ENCODE data around the gene RBFOX2. TPM values are rescaled to one million over a fixed set of nuclear protein-coding genes. Genes with fewer than 3 reads are reported as not detected.
"Not testable (repeated sequence)": the region's sequence is repeated elsewhere in the genome, so short reads cannot be mapped to it uniquely, and the experiment has no call there.

Gene RBFOX2
- total and polyA plus RNA-seq, 2 experiments from 2014 or later = 88.8 to 131 TPM

- no peak for TF ChIP-seq ZNF462 (CRISPR knock-in tag; IDR thresholded peaks at IDR 0.05)
- TF ChIP-seq EZH2 (IDR thresholded peaks at IDR 0.05; ENCODE audit: low read depth, unreplicated experiment) = no peak
- no peak for TF ChIP-seq ZNF114 (CRISPR knock-in tag; IDR thresholded peaks at IDR 0.05)
- TF ChIP-seq EZH2phosphoT487 (IDR thresholded peaks at IDR 0.05; ENCODE audit: unreplicated experiment) = no peak
- no peak for TF ChIP-seq POLR2AphosphoS5 (IDR thresholded peaks at IDR 0.05; ENCODE audit: low read depth)
Observed at GRCh38 chr22:35792506-35792905, 236.1 kb downstream of the RBFOX2 start (continued).

GRCh38 chr22:35791788-35792187 is 236.8 kb downstream of the RBFOX2 start:
- not testable (repeated sequence) for H3K27me3 ChIP-seq (ENCODE audit: insufficient read depth); H3K27me3 Mint-ChIP-seq (ENCODE audit: insufficient read depth, low read depth, poor library complexity); H3K4me1 Mint-ChIP-seq; H3K36me3 ChIP-seq (ENCODE audit: insufficient read depth); DNase-seq (ENCODE audit: low spot score); H3K4me1 ChIP-seq (ENCODE audit: insufficient read depth); H3K4me3 ChIP-seq; H3K9me3 Mint-ChIP-seq; H3K4me3 Mint-ChIP-seq; H3K36me3 Mint-ChIP-seq (ENCODE audit: low read depth); H3K4me2 ChIP-seq; ATAC-seq; H3K27ac Mint-ChIP-seq; H3K9me2 ChIP-seq (ENCODE audit: insufficient read depth); H3F3A ChIP-seq (replicated peaks; ENCODE audit: low read depth); H2AFZ ChIP-seq; H3K27ac ChIP-seq (ENCODE audit: low read depth)
- peaks cover 11% of the 10 kb centered on the region; the same call in 1 of the 2 replicates for H4K20me1 ChIP-seq (replicated peaks; ENCODE audit: insufficient read depth)
- peaks cover 33% of the 10 kb centered on the region for H3K79me2 ChIP-seq (replicated peaks; ENCODE audit: insufficient read depth)

All from GM23338 (cell line).